Peyer's patch (tissue), 4 donors: ENCODE results near the gene TSPY8. TPM values are rescaled to one million over a fixed set of nuclear protein-coding genes. Genes with fewer than 3 reads are reported as not detected.
"Not testable (repeated sequence)": the region's sequence is repeated elsewhere in the genome, so short reads cannot be mapped to it uniquely, and the experiment has no call there.

Experiments used
- DNase-seq, 3 donors: peaks; one replicate each; pipeline ENCODE4 v3.0.0-alpha.2; 2017 to 2019
- H3K27ac ChIP-seq, 4 donors: fragments of 200-600 bp; sonication (generic); one replicate each; pipeline ENCODE4 v1.5.1; 2016 to 2019
- H3K27me3 ChIP-seq, 2 donors: fragments of 200-600 bp; sonication (generic); one replicate each; pipeline ENCODE4 v1.5.1; 2019
- H3K36me3 ChIP-seq, 3 donors: fragments of 200-600 bp; sonication (generic); one replicate each; pipeline ENCODE4 v1.5.1; 2016 to 2019
- H3K4me1 ChIP-seq, 4 donors: fragments of 200-600 bp; sonication (generic); one replicate each; pipeline ENCODE4 v1.5.1; 2016 to 2019
- H3K4me3 ChIP-seq, 4 donors: fragments of 200-600 bp; sonication (generic); 1 replicate in 3 of 4; 2 replicates in 1 of 4; pipeline ENCODE4 v1.5.1; 2016 to 2019; ENCODE audit warnings: mild to moderate bottlenecking in 1 of 4
- H3K9me3 ChIP-seq, 4 donors: fragments of 200-600 bp; sonication (generic); one replicate each; pipeline ENCODE4 v1.5.1; 2016 to 2019; ENCODE audit warnings: mild to moderate bottlenecking in 1 of 4
- POLR2A ChIP-seq, 2 donors: fragments of 450-650 bp; IDR thresholded peaks; one replicate each; pipeline ENCODE4 v1.5.1; 2017; ENCODE audit warnings: antibody characterized with exemption in 2 of 2, mild to moderate bottlenecking in 2 of 2, moderate library complexity in 2 of 2
- small RNA-seq, 2 donors: library from RNA; depleted of rRNA; stranded (forward); fragments of <200 nt; gene quantifications; one replicate each; pipeline ENCODE3, GENCODE V24; 2016
- total RNA-seq, 4 donors: library from RNA; depleted of rRNA; stranded (reverse); fragments of >200 nt; gene quantifications; one replicate each; pipeline ENCODE4 v1.1.0, GENCODE V29; 2016
- TF ChIP-seq, protein P1 (sequence below), 6 experiments: fragments of 450-650 bp in 4 of 6; fragments of 200-600 bp in 2 of 6; sonication (generic) in 1 of 6; IDR thresholded peaks; one replicate each; pipeline ENCODE4 v1.5.1; 2017 to 2019; ENCODE audit warnings: antibody characterized with exemption in 6 of 6, mild to moderate bottlenecking in 3 of 6, moderate library complexity in 1 of 6

The TSPY8 gene
- not detected for total RNA-seq

- not testable (repeated sequence) for H3K36me3 ChIP-seq, H3K27me3 ChIP-seq, H3K27ac ChIP-seq, H3K9me3 ChIP-seq, H3K4me1 ChIP-seq, H3K4me3 ChIP-seq, DNase-seq
These were observed at the start of gene TSPY8 for GRCh38 chrY:9357497-9357896. Gene TSPY8 (plus strand): TSS chrY:9357797. CDS start chrY:9357843, 46 bp downstream.

- TF ChIP-seq, protein P1, sequence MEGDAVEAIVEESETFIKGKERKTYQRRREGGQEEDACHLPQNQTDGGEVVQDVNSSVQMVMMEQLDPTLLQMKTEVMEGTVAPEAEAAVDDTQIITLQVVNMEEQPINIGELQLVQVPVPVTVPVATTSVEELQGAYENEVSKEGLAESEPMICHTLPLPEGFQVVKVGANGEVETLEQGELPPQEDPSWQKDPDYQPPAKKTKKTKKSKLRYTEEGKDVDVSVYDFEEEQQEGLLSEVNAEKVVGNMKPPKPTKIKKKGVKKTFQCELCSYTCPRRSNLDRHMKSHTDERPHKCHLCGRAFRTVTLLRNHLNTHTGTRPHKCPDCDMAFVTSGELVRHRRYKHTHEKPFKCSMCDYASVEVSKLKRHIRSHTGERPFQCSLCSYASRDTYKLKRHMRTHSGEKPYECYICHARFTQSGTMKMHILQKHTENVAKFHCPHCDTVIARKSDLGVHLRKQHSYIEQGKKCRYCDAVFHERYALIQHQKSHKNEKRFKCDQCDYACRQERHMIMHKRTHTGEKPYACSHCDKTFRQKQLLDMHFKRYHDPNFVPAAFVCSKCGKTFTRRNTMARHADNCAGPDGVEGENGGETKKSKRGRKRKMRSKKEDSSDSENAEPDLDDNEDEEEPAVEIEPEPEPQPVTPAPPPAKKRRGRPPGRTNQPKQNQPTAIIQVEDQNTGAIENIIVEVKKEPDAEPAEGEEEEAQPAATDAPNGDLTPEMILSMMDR (IDR thresholded peaks at IDR 0.05) = no peak
- TF ChIP-seq POLR2A (IDR thresholded peaks at IDR 0.05) = no peak
- H3K27ac ChIP-seq = no peak overlapping the region
These were observed 36.6 kb upstream of the TSPY8 start for GRCh38 chrY:9320996-9321395.

DNA sequence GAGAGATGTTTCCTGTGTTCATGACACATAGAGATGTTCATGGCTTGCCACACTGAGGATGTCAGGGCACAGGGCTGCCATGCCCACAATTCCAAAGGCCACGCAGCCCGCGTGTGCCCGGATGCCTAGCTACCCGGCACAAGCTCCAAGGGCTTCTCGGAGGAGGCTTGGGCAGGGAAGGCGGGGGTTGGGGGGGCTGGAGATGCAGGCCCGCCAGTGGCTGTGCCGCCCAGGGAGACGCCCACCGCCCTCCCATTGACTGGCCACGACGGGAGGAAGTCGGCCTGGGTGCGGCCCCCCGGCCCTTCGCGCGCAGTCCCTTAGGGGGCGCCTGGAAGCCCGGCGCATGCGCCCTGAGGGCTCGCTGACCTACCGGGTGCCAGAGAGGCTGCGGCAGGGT is 20.4 kb upstream of the TSPY8 start, which contains the start of gene TSPY4:
Gene TSPY4 (plus strand): TSS at position 301 of the 400 bp plus-strand sequence. CDS start 46 bp downstream, at position 347.
- H3K36me3 ChIP-seq, H3K27me3 ChIP-seq, H3K9me3 ChIP-seq, H3K27ac ChIP-seq, H3K4me3 ChIP-seq, H3K4me1 ChIP-seq, DNase-seq: not testable (repeated sequence)

More at GRCh38 chrY:9320996-9321395, 36.6 kb upstream of the TSPY8 start:
- no peaks in the 10 kb centered on the region for H3K4me1 ChIP-seq
- no peak overlapping the region for H3K4me3 ChIP-seq
- no peaks in the 10 kb centered on the region for H3K36me3 ChIP-seq
- DNase-seq = no peak
- no peaks in the 10 kb centered on the region for H3K9me3 ChIP-seq
- H3K27me3 ChIP-seq = no peaks in the 10 kb centered on the region

DNA sequence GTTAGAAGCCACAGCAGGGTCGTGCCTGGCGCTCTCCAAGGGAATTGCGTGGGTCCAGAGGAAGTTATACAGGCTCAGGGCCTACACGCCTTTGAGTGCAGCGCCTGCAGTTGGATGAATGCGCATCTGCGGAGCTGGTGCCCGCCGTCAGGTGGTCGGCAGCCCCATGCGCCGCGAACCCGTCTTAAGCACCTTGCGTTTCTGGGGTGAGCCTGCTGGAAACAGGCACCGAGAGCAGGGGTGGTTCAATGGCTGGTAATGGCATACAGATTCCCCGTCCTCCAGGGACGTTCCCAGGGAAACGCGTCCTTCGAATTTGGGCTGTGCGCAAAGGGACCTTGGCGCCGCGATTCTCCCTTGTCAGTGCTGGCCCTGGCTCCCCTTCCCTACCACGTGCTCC is 38.9 kb downstream of the TSPY8 start:
- H3K9me3 ChIP-seq, DNase-seq, H3K27me3 ChIP-seq, H3K4me3 ChIP-seq, H3K4me1 ChIP-seq, H3K27ac ChIP-seq, H3K36me3 ChIP-seq: not testable (repeated sequence)

DNA sequence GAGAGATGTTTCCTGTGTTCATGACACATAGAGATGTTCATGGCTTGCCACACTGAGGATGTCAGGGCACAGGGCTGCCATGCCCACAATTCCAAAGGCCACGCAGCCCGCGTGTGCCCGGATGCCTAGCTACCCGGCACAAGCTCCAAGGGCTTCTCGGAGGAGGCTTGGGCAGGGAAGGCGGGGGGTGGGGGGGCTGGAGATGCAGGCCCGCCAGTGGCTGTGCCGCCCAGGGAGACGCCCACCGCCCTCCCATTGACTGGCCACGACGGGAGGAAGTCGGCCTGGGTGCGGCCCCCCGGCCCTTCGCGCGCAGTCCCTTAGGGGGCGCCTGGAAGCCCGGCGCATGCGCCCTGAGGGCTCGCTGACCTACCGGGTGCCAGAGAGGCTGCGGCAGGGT is 40.5 kb downstream of the TSPY8 start, which contains the start of gene TSPY3:
Gene TSPY3 (plus strand): TSS at position 301 of the 400 bp plus-strand sequence. CDS start 46 bp downstream, at position 347.
- not testable (repeated sequence) for H3K9me3 ChIP-seq, H3K27me3 ChIP-seq, H3K4me3 ChIP-seq, H3K36me3 ChIP-seq, H3K4me1 ChIP-seq, H3K27ac ChIP-seq, DNase-seq

Small RNA genes lying within 50 kb of the gene (small RNA-seq; reads per million reads assigned to genes)
- 0 reads per million in 2 donors for gene AC006158.1

Other genes with a start within 250 kb of the TSPY8 start
- not detected for gene TSPY4, start 20.3 kb upstream of the TSPY8 start, total RNA-seq
- not detected for gene TSPY3, start 40.6 kb downstream of the TSPY8 start, total RNA-seq
- not detected for gene TSPY1, start 109.2 kb downstream of the TSPY8 start, total RNA-seq
- not detected for gene TSPY9, start 129.5 kb downstream of the TSPY8 start, total RNA-seq
- gene TSPY10, start 170.1 kb downstream of the TSPY8 start, total RNA-seq = not detected